H1 (cell line): Measurements from ENCODE around the gene SPINK5. TPM values are rescaled to one million over a fixed set of nuclear protein-coding genes. Genes with fewer than 3 reads are reported as not detected.

Experiments
- CTCF ChIA-PET: fragments of 300-600 bp; sonication (Branson Sonifier 250); formaldehyde crosslinking; loops from one replicate; lab custom pipeline; 2021; ENCODE audit not compliant: partially characterized antibody; lab: Charles Lee
- POLR2A ChIA-PET: fragments of 300-600 bp; sonication (Branson Sonifier 250); formaldehyde crosslinking; loops from one replicate; lab custom pipeline; 2021; ENCODE audit warnings: inconsistent platforms; ENCODE audit not compliant: partially characterized antibody; lab: Charles Lee
- DNase-seq, 2 experiments: peaks; one replicate each; pipeline versions ENCODE4 v3.0.0 to v3.0.0-alpha.2; 2010 to 2022; ENCODE audit warnings: low spot score in 2 of 2, low read depth in 1 of 2, mixed read lengths in 1 of 2
- FAIRE-seq: peaks from 2 replicates; lab custom pipeline; 2011; peaks lifted over from hg19 to GRCh38; lab: Jason Lieb, UNC
- H2AFZ ChIP-seq: 2 replicates; pipeline ENCODE4 v1.8.1; 2012; ENCODE audit warnings: low read length, inconsistent platforms
- H2AK5ac ChIP-seq: 2 replicates; pipeline ENCODE4 v1.6.1; 2013; ENCODE audit warnings: low read depth, low read length
- H2BK120ac ChIP-seq: replicated peaks from 2 replicates; pipeline ENCODE3; 2013; ENCODE audit warnings: low read depth, low read length, inconsistent platforms
- H2BK12ac ChIP-seq: 2 replicates; pipeline ENCODE4 v1.6.1; 2013; ENCODE audit warnings: low read depth, low read length
- H2BK15ac ChIP-seq: 2 replicates; pipeline ENCODE4 v1.6.1; 2013; ENCODE audit warnings: low read length
- H2BK20ac ChIP-seq: 2 replicates; pipeline ENCODE4 v1.6.1; 2013; ENCODE audit warnings: low read length
- H2BK5ac ChIP-seq: 2 replicates; pipeline ENCODE4 v1.6.1; 2013; ENCODE audit warnings: low read depth, low read length
- H3K14ac ChIP-seq: 2 replicates; pipeline ENCODE4 v1.6.1; 2013; ENCODE audit warnings: inconsistent platforms; ENCODE audit not compliant: insufficient read length
- H3K18ac ChIP-seq: 2 replicates; pipeline ENCODE4 v1.6.1; 2013; ENCODE audit warnings: low read length; ENCODE audit errors: extremely low read depth
- H3K23ac ChIP-seq: 2 replicates; pipeline ENCODE4 v1.6.1; 2013; ENCODE audit warnings: inconsistent platforms; ENCODE audit not compliant: insufficient read length
- H3K23me2 ChIP-seq: 2 replicates; pipeline ENCODE4 v1.6.1; 2013; ENCODE audit warnings: low read depth, low read length
- H3K27ac ChIP-seq: 2 replicates; pipeline ENCODE4 v1.6.1; 2011; ENCODE audit warnings: low read depth, low read length, inconsistent platforms
- H3K27me3 ChIP-seq, 4 experiments: replicated peaks in 1 of 4; 1 replicate in 1 of 4; 2 replicates in 3 of 4; pipeline versions ENCODE4 v1.6.1 to v1.8.1; 2011 to 2013; ENCODE audit warnings: low read length in 3 of 4, mild to moderate bottlenecking in 3 of 4, inconsistent platforms in 2 of 4, mixed read lengths in 2 of 4, moderate library complexity in 1 of 4; ENCODE audit not compliant: control insufficient read depth in 3 of 4, insufficient read depth in 3 of 4; ENCODE audit errors: extremely low read depth in 1 of 4
- H3K36me3 ChIP-seq, 4 experiments: 2 replicates each; pipeline versions ENCODE4 v1.6.1 to v1.8.1; 2011 to 2013; ENCODE audit warnings: mild to moderate bottlenecking in 4 of 4, low read length in 3 of 4, moderate library complexity in 2 of 4, control low read depth in 1 of 4, inconsistent platforms in 1 of 4; ENCODE audit not compliant: insufficient read depth in 4 of 4, control insufficient read depth in 2 of 4
- H3K4ac ChIP-seq: replicated peaks from 2 replicates; pipeline ENCODE3; 2013; ENCODE audit warnings: low read length, low read depth, mixed read lengths, inconsistent platforms; ENCODE audit not compliant: insufficient read length
- H3K4me1 ChIP-seq, 4 experiments: replicated peaks in 1 of 4; 1 replicate in 1 of 4; 2 replicates in 3 of 4; pipeline versions ENCODE4 v1.6.1 to v1.8.1; 2011 to 2013; ENCODE audit warnings: low read length in 3 of 4, inconsistent platforms in 2 of 4, mixed read lengths in 1 of 4; ENCODE audit not compliant: insufficient read depth in 4 of 4, control insufficient read depth in 3 of 4
- H3K4me2 ChIP-seq, 2 experiments: 2 replicates each; pipeline versions ENCODE4 v1.6.1 to v1.8.1; 2011 to 2013; ENCODE audit warnings: low read depth in 2 of 2, low read length in 2 of 2, control low read depth in 1 of 2, inconsistent platforms in 1 of 2, mild to moderate bottlenecking in 1 of 2; ENCODE audit not compliant: insufficient read depth in 1 of 2
- H3K4me3 ChIP-seq, 4 experiments: fragments of 200-600, 300-600 bp in 1 of 4; sonication (generic), shearing (Covaris generic), sonication (Bioruptor Twin) in 1 of 4; 2 replicates each; pipeline versions ENCODE4 v1.5.1 to v1.8.1; 2011 to 2016; ENCODE audit warnings: low read length in 4 of 4, low read depth in 3 of 4, control low read depth in 2 of 4, inconsistent platforms in 2 of 4, mild to moderate bottlenecking in 2 of 4, mixed read lengths in 1 of 4, moderate library complexity in 1 of 4; ENCODE audit not compliant: insufficient read depth in 2 of 4; ENCODE audit errors: extremely low read depth in 1 of 4
- H3K56ac ChIP-seq: replicated peaks from 2 replicates; pipeline ENCODE3; 2013; ENCODE audit warnings: low read depth, mild to moderate bottlenecking, mixed read lengths, low read length, inconsistent platforms; ENCODE audit not compliant: insufficient read length
- H3K79me1 ChIP-seq: 2 replicates; pipeline ENCODE4 v1.6.1; 2013; ENCODE audit warnings: low read depth, low read length, control low read depth
- H3K79me2 ChIP-seq, 2 experiments: 2 replicates each; pipeline versions ENCODE4 v1.6.1 to v1.8.1; 2012 to 2013; ENCODE audit warnings: low read length in 2 of 2, mild to moderate bottlenecking in 2 of 2, inconsistent platforms in 1 of 2; ENCODE audit not compliant: insufficient read depth in 2 of 2, control insufficient read depth in 1 of 2
- H3K9ac ChIP-seq, 4 experiments: replicated peaks in 1 of 4; 1 replicate in 1 of 4; 2 replicates in 3 of 4; pipeline versions ENCODE4 v1.6.1 to v1.8.1; 2011 to 2013; ENCODE audit warnings: low read depth in 3 of 4, low read length in 3 of 4, control low read depth in 2 of 4, mild to moderate bottlenecking in 2 of 4, moderate library complexity in 2 of 4, inconsistent platforms in 1 of 4; ENCODE audit errors: extremely low read depth in 1 of 4
- H3K9me3 ChIP-seq, 2 experiments: 2 replicates each; pipeline versions ENCODE4 v1.6.1 to v1.8.1; 2012 to 2013; ENCODE audit warnings: mild to moderate bottlenecking in 2 of 2, moderate library complexity in 2 of 2, control low read depth in 1 of 2, inconsistent platforms in 1 of 2, low read depth in 1 of 2, low read length in 1 of 2, mixed read lengths in 1 of 2; ENCODE audit not compliant: insufficient read depth in 2 of 2
- H4K20me1 ChIP-seq, 2 experiments: replicated peaks in 1 of 2; 2 replicates each; pipeline versions ENCODE3 to v1.8.1; 2011 to 2013; ENCODE audit warnings: inconsistent platforms in 2 of 2, low read length in 2 of 2, mild to moderate bottlenecking in 1 of 2; ENCODE audit not compliant: insufficient read depth in 2 of 2, control insufficient read depth in 1 of 2
- H4K5ac ChIP-seq: 2 replicates; pipeline ENCODE4 v1.6.1; 2013; ENCODE audit warnings: low read length, low read depth, mixed read lengths, inconsistent platforms; ENCODE audit not compliant: insufficient read length
- H4K8ac ChIP-seq: 2 replicates; pipeline ENCODE4 v1.8.0; 2013; ENCODE audit warnings: mild to moderate bottlenecking, moderate library complexity, low read length, inconsistent platforms; ENCODE audit not compliant: insufficient read depth; ENCODE audit errors: extremely low read depth
- H4K91ac ChIP-seq: replicated peaks from 2 replicates; pipeline ENCODE3; 2013; ENCODE audit warnings: low read length, mixed read lengths, inconsistent platforms; ENCODE audit not compliant: insufficient read length
- BACH1 ChIP-seq: IDR thresholded peaks from 2 replicates; pipeline ENCODE4 v1.6.1; 2012; ENCODE audit warnings: low read length, improper control_type of control experiment
- KDM4A ChIP-seq: IDR thresholded peaks from one replicate; pipeline ENCODE4 v1.7.1; 2012; ENCODE audit warnings: low read depth, mild to moderate bottlenecking, moderate library complexity, low read length, inconsistent platforms; ENCODE audit not compliant: severe bottlenecking
- NRF1 ChIP-seq: IDR thresholded peaks from 2 replicates; pipeline ENCODE4 v1.6.1; 2011; ENCODE audit warnings: mild to moderate bottlenecking, low read depth, low read length, improper control_type of control experiment
- WGBS, 2 experiments: shearing (Covaris generic) in 1 of 2; methylation state at CpG; one replicate each; pipeline versions ENCODE4 v1.1.6 to v1.1.7; 2013 to 2015; ENCODE audit warnings: low lambda C conversion rate in 2 of 2, mixed read lengths in 2 of 2, inconsistent platforms in 1 of 2, low coverage in 1 of 2, missing lambda C conversion rate in 1 of 2; ENCODE audit not compliant: insufficient replicate concordance in 2 of 2, insufficient coverage in 1 of 2, insufficient read length in 1 of 2; ENCODE audit errors: extremely low coverage in 1 of 2, missing lambda C conversion rate in 1 of 2; 5-methylcytosine and 5-hydroxymethylcytosine counted together
- polyA plus RNA-seq, 7 experiments: library from polyadenylated mRNA; depleted of rRNA in 3 of 7; stranded (reverse) in 5 of 7; unstranded in 2 of 7; fragments of >200 nt in 5 of 7; fragments of 200-250 nt in 2 of 7; gene quantifications; 1 replicate in 5 of 7; 2 replicates in 1 of 7; 4 replicates in 1 of 7; pipeline versions ENCODE4 v1.2.1 to v1.2.3, GENCODE V29; 2011 to 2013; ENCODE audit warnings: missing spikeins in 2 of 7, mixed read lengths in 2 of 7
- total RNA-seq: library from RNA; stranded (reverse); fragmentation: NEBNext Ultra II Directional; extraction: Animal tissue kit (Norgen Biotek cat#: 25700); gene quantifications from 2 replicates; pipeline ENCODE4 v1.2.1, GENCODE V29; 2021
- TF ChIP-seq, protein P1 (sequence below): IDR thresholded peaks from 2 replicates; pipeline ENCODE4 v1.6.1; 2011; ENCODE audit warnings: low read depth, mild to moderate bottlenecking, low read length; ENCODE audit not compliant: insufficient read depth

SPINK5 gene
- total and polyA plus RNA-seq, 2 of the 8 experiments (the other 6 are each of a cell fraction or from before 2014, with no cell fraction given), result 1.4 to 2.2 TPM

DNA sequence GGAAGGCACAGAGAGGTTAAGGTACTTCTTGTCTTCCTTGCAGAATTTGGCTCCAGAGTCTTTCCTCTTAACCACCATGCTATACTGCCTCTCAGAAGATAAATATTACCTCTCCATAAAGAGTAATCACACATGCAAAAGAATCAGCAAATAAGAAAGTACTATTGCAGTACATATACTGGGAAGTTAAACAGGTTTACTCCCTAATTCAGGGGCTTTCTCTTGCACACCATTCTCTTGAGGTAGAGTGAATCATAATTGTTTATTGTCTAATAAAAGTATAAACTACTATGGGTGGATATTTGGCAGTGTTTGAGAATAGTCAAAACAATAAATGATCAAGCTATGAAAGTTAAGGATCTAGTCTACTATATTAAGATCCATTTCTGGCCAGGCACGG is 40.4 kb downstream of the SPINK5 start:
- Histone ChIP-seq H4K20me1 (no peaks in the 10 kb centered on the region), H2AK5ac (no peak overlapping the region), H4K91ac (no peak overlapping the region), H3K79me1 (no peaks in the 10 kb centered on the region), H3K36me3 (peaks cover 0 to 42% (median 2%) of the 10 kb centered on the region in 4 experiments; a peak in 2 of 8 replicates), H3K9ac (no peak overlapping the region), H3K23ac (no peak overlapping the region), H2BK12ac (no peak overlapping the region), H3K27me3 (no peaks in the 10 kb centered on the region), H3K4me2 (no peak overlapping the region), H3K4me1 (no peaks in the 10 kb centered on the region), H2BK20ac (no peak overlapping the region), H4K8ac (no peak overlapping the region), H3K9me3 (no peaks in the 10 kb centered on the region), H3K56ac (no peak overlapping the region), H3K4ac (no peak overlapping the region), H3K79me2 (no peaks in the 10 kb centered on the region), H2BK15ac (no peak overlapping the region), H2BK5ac (no peak overlapping the region), H3K27ac (no peak overlapping the region), H3K18ac (no peak overlapping the region), H3K4me3 (no peak overlapping the region), H4K5ac (no peak overlapping the region), H3K14ac (no peak overlapping the region), H2AFZ (no peak overlapping the region), H2BK120ac (no peak overlapping the region), H3K23me2 (no peaks in the 10 kb centered on the region)
- 89% methylated on average over 1 of the region's 1 CpG; no CpG with 5 or more reads in 1 of the 2 experiments for WGBS, 2 experiments
- no peak for FAIRE-seq
- ChIA-PET CTCF (interaction anchor here (1.0 kb wide), 1 partner anchor 16 kb away, joined by 4 read pairs; no protein-coding TSS in a partner anchor), POLR2A (no interaction called here)
- TF ChIP-seq KDM4A (no peak), BACH1 (no peak), NRF1 (no peak)
- TF ChIP-seq, protein P1, sequence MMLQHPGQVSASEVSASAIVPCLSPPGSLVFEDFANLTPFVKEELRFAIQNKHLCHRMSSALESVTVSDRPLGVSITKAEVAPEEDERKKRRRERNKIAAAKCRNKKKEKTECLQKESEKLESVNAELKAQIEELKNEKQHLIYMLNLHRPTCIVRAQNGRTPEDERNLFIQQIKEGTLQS, result no peak
- DNase-seq, result no peak
